ENCODE measurements around the gene AKAP6. TPM values are rescaled to one million over a fixed set of nuclear protein-coding genes. Genes with fewer than 3 reads are reported as not detected.
"Not testable (repeated sequence)": the region's sequence is repeated elsewhere in the genome, so short reads cannot be mapped to it uniquely, and the experiment has no call there.

The AKAP6 gene
- polyA plus RNA-seq, 3 donors, result 2.6 to 2.7 (median 2.6) TPM

DNA sequence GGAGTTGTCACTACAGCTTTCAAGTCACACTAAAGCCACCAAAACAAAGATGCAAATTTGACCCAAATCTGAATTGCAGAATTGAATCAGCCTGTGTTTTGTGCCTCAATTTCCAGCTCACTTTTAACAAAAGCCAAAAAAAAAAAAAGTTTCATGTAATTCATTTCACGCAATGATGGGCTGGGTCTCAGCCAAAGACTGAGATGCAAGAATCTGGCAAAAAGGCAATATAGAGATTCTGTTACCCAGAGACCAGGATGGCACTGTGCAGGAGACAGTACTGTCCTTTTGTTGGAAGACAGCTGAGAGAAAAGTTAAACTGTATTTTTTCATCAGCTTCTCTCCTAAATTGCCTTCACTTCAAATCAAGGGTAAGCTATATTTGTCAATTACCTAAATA is 403.9 kb downstream of the AKAP6 start:
- no peak for DNase-seq (ENCODE audit: extremely low read depth in 1 of 11, low read depth in 9 of 11, low spot score in 4 of 11)

DNA sequence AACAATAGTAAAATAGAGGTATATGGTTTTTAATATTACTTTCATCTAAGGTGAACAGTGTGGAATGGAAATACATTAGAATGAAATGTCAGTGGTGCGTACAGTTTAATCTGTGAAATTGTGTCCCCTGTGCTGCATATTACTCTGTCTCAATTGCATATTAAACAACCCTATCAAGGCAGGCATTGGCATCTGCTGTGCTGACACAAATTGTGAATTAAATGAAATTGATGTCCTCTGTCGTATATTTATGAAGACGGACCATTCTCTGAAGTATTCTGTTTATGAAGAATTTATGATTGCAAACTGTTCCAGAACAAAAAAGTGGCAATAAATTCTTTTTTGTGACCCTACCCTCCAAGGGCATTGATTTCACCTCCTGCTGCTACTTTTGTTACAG is 405.2 kb downstream of the AKAP6 start:
- no peak for DNase-seq (ENCODE audit: extremely low read depth in 1 of 11, low read depth in 9 of 11, low spot score in 4 of 11)

DNA sequence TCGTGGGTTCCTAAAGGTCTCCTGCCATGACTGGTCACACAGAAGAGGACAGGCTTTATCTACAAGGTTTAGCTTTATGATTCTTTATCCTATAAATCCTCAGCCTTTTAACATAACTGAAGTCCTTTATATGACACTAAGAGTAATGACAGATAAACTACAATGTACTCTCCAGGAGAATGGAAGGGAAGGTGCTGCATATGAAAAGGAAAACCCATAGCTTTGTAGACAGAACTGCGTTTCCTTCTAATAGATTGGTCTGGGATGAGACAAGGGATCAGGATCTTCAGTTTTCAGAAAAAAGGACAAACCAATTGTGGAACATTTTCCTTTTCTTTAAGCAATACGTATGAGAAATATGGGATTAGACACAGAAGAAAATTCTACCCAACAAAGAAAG is 408.5 kb downstream of the AKAP6 start:
- DNase-seq (ENCODE audit: extremely low read depth in 1 of 11, low read depth in 9 of 11, low spot score in 4 of 11), result no peak

DNA sequence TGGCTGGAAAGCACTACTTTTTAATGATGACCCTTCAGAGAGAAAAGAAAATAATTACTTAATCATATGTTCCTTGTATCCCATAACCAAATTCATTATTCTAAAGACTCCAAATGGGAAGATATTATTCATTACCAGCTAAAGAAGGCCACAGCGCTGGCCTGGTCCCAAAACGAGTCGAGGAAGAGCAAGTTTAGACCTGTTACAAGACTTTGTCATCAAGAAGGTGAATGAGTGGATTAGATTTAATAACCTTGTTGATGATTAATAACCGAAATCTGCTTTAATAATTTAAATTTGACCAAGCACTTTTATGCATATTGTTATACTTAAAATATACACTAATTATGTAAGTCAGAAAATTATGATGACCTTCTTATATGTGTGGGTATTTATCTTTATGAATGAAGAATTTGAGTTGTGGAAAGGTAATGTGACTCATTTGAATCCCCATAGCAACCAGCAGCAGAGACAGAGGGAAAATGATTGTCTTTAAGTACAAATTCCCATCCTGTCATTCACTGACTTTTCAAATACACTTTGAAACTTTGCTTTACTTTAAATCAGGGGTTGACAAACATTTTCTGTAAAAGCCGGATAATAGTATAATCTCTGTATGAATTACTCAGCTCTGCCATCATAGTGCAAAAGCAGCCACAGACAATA is 409.2 kb downstream of the AKAP6 start:
- DNase-seq (ENCODE audit: extremely low read depth in 1 of 11, low read depth in 9 of 11, low spot score in 4 of 11), result no peak

DNA sequence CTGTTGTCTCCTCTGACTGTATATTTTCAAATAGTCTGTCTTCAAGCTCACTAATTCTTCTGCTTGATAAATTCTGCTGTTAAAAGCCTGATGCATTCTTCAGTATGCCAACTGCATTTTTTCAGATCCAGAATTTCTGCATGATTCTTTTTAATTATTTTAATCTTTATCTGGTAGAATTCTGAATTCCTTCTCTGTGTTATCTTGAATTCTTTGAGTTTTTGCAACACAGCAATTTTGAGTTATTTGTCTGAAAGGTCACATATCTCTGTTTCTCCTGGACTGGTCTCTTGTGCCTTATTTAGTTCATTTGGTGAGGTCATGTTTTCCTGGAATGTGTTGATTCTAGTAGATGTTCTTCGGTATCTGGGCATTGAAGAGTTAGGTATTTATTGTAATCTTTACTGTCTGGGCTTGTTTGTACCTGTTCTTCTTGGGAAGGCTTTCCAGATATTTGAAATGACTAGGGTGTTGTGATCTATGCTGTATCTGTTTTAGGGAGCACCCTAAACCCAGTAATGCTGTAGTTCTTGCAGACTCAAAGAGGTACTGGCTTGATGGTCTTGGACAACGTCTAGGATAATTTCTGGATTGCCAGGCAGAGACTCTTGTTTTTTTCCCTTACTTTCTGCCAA is 415.8 kb downstream of the AKAP6 start:
- DNase-seq (ENCODE audit: extremely low read depth in 1 of 11, low read depth in 9 of 11, low spot score in 4 of 11), result no peak

DNA sequence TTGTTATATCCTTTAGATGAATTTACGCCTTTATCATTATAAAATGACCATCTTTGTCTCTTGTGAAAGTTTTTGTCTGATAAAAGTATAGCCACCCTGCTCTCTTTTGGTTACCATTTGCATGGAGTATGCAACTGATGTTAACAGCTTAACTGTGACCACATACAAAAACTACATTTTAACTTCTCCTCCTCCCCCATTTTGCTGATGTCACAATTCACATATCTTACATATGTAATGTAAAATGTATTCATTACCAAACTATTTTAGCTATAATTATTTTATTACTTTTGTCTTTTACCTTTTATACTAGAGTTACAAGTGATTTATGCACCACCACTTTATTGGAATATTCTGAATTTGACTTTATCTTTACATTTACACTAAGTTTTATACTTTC is 425.1 kb downstream of the AKAP6 start:
- DNase-seq (ENCODE audit: extremely low read depth in 1 of 11, low read depth in 9 of 11, low spot score in 4 of 11), result no peak

DNA sequence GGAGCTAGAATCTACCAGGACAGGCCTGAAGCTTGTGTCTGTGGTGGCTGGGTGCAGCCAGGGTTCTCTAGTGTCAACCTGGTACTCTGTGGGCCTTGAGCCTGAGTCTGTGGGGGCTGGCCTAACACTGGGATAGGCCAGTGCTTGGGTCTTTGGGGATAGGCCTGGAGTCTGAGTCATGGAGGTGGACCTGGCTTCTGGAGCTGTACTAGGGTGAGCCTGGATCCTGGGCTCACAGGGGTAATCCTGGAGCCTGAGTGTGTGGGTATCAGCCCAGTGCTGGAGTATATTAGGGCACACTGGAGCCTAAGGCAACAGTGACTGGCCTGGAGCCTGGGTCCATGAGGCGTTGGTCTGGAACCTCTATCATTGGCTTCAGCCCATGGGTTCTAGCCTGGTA is 427.1 kb downstream of the AKAP6 start:
- DNase-seq (ENCODE audit: extremely low read depth in 1 of 11, low read depth in 9 of 11, low spot score in 4 of 11), result no peak

DNA sequence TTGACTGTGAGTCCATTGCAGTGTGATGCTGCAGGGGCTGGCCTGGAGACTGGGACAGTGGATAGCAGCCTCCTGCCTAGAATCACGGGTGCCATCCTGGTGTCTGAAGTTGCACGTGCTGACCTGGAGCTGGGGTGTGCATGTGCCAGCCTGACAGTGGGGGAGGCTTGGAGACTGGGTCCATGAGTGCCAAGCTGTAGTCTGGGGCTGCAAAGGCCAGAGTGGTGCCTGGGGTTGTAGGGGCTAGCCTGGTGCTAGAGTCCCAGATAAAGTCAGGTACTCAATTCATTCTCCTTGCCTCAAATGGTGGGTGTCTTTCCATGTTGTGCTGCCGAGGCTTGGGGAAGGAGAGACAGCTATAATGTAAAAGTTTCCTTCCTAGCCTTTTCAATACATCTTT is 427.7 kb downstream of the AKAP6 start:
- no peak for DNase-seq (ENCODE audit: extremely low read depth in 1 of 11, low read depth in 9 of 11, low spot score in 4 of 11)

DNA sequence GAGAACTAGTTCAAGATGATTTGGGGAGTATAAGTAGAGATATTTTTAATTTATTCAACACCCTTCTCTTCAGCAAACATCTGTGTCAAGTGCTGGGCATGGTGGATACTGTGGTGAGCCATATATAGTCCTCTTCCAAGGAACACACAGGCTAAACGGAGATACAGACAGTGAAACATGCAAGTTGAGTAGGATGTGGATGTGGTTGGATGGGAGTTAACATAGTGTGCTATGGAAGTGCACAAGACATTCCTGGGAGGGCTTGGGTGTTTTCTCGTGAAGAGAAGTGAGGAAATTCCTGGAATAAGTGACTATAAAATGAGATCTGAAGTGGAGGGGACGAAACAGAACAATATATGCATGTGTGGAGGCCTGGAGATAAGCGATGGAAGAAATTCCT is 428.5 kb downstream of the AKAP6 start:
- no peak for DNase-seq (ENCODE audit: extremely low read depth in 1 of 11, low read depth in 9 of 11, low spot score in 4 of 11)

DNA sequence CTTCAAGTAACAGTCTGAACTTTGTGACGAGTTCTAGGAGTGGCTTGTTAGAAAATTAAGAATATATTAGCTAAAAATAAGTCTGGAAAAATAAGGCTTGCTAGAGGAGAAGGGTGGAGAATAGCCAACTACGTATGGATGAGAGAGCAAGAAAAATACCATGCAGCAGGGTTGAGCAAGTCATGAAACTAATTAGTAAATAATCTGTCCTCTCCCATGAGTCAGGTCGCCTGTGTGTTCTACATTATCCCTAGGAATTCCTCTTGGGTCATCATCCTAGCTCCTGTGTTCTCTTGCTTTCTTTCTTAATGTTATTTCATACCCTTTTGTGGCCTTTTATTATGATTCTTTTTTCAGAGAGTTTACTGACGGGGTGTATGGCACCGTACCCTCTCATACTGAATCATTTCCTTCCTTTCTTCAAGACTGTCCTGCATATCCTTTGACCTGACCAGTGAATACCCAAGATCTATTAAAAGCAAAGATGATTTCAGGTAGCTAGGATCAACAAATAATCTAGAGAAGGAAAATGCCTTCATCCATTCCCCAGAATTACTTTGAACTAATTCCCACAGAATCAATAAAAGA is 432.4 kb downstream of the AKAP6 start:
- no peak for DNase-seq (ENCODE audit: extremely low read depth in 1 of 11, low read depth in 9 of 11, low spot score in 4 of 11)

DNA sequence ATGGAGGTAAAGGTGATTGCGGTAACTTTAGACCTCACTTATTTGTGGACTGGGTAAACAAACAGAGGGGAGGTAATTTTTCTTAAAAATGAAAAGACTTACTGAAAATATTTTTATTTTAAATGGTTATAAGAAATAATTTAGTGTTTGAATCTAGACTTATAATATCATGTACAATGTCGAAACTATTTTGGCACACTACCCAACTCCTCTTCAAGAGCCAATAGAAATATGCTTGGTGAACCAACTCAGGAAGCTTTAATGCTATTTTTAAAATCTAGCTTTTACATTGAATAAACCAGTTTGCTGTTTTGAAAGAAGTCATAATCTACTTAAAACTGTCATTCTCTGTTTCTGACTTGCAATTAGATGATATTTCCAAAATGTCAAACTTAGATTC is 433.8 kb downstream of the AKAP6 start:
- DNase-seq (ENCODE audit: extremely low read depth in 1 of 11, low read depth in 9 of 11, low spot score in 4 of 11), result no peak

DNA sequence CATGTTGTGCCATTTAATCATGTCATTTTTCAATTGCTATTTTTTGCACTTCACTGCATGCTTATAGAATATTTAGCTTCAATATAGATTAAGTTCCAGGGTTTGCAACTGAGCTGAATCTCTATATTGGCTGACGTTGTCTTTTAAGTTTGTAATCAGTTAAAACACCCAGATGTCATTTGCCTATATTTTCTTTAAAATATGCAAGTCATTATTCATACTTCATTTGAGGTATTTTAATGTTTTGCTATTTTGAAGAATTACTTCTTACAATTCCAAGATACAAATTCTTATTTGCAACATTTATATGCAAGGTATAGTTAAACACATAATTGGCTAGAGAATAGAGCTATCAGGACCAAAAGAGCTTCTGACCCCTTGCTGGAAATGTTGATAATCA is 434.6 kb downstream of the AKAP6 start:
- no peak for DNase-seq (ENCODE audit: extremely low read depth in 1 of 11, low read depth in 9 of 11, low spot score in 4 of 11)

DNA sequence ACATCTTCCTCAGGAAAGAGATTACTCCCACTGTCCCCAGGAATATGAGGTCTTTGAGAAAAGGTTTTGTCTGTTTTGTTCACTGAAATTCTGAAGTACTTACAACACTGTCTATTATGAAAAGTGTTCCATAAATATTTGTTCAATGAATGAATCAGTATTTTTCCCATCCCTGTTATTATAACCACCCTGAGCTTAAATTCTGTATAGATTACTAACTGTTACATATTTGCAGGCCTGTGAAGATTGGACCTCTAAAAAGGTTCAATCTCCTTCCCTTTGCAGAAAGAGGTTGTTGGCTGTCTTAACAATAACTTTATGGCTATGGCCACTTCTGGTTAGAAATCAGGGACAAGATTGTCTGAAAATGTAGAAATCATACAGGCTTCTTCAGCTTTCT is 435.0 kb downstream of the AKAP6 start:
- no peak for DNase-seq (ENCODE audit: extremely low read depth in 1 of 11, low read depth in 9 of 11, low spot score in 4 of 11)

DNA sequence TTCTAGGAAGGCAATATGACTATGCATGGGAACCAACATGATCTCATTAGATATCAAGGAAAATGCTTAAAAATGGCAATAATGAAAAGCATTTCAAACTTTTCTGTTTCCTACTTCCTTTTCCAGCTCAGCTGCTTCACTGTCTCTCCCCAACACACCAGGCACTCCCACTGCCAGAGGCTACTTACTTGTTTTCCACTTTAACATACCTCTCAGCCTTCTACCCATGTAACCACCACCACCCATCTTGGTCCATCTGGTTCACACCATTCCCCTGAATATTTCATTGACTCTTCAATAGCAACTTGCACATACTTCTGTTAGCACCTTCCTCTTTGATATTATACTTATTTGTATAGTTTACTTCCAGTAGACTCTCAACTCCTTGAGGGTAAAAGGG is 441.3 kb downstream of the AKAP6 start:
- DNase-seq (ENCODE audit: extremely low read depth in 1 of 11, low read depth in 9 of 11, low spot score in 4 of 11), result no peak

DNA sequence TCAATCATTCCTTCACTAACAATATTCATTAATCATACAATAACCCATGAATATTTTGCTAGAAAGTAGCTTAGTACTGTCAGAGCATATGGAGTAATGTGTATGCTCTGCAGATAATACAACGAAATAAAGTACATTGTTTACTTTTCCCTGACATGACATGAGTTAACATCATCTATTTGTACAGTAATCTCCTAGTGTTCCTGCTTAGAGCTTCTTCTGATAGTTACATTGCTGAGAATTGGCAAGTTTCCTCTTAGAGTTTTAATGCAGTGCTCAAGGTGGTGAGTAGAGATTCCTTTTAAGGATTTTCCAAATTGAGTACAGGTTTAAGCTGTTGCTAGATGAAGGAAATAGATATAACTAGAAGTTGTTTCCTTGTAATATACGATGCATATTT is 445.1 kb downstream of the AKAP6 start:
- no peak for DNase-seq (ENCODE audit: extremely low read depth in 1 of 11, low read depth in 9 of 11, low spot score in 4 of 11)

DNA sequence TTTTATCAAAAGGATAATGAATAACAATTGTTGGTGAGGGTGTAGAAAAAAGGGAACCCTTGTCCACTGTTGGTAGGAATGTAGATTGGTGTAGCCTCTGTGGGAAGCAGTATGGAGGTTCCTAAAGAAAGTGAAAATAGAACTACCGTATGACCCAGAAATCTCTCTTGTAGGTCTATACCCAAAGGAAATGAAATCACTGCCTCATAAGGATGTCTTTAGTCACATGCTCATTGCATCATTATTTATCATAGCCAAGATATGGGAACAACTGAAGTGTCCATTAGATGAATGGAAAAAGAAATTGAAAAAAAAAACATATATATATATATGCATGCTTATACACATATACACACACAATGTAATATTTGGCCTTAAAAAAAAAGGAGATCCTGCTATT is 450.7 kb downstream of the AKAP6 start:
- DNase-seq (ENCODE audit: extremely low read depth in 1 of 11, low read depth in 9 of 11, low spot score in 4 of 11), result no peak

DNA sequence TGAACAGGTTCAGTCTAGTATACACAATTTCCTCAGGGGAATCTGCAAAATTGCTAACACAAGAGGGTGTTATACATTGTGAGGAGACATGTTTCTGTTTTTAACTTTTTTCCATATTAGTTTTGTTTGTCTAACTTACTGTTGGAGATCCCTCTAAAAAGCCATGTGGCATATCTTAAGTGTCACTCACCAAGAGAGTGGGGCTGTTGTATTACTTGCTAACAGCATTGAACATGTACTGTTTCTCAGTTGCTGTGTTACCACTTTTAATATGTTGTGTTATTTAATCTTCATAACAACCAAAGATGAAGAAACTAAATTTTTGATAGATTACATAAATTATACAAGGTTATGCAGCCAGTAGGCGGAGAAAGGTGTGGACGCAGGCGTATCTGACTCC is 455.3 kb downstream of the AKAP6 start:
- no peak for DNase-seq (ENCODE audit: extremely low read depth in 1 of 11, low read depth in 9 of 11, low spot score in 4 of 11)

DNA sequence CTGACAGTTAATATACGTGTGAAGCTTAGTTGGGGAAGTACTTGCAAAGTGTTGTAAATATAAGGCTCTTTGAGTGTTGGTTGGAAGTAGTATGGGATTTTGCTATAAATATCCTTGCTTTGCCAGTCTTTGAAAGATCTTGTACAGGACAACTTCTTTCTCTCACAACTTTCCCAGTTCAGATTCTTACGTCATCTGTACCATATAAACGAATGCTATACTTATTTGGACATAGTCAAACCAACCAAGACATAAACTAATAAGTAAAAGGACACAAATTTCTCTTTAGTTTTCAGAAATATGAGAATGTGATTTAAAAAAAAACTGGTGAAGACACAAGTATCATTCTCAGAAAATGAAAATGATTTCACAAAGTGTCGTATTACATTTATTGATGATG is 456.5 kb downstream of the AKAP6 start:
- no peak for DNase-seq (ENCODE audit: extremely low read depth in 1 of 11, low read depth in 9 of 11, low spot score in 4 of 11)

DNA sequence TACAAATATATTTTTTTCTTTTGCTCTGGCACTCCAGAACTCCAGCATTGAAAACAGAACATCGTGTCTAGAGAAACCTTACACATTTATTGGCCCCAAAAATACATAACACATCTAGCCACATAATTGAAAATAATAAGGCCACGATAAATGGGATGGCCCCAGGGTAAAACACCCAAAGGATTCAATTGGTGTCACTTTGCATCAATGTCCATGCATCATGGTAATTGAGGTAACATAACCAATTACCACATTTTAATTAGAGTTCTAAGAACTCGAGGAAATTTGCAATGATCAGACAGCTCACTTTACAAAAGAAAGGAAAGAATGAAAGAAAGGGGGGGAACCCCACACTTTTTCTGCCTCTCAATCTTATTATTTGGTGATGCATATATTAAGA is 457.8 kb downstream of the AKAP6 start:
- DNase-seq (ENCODE audit: extremely low read depth in 1 of 11, low read depth in 9 of 11, low spot score in 4 of 11), result no peak

DNA sequence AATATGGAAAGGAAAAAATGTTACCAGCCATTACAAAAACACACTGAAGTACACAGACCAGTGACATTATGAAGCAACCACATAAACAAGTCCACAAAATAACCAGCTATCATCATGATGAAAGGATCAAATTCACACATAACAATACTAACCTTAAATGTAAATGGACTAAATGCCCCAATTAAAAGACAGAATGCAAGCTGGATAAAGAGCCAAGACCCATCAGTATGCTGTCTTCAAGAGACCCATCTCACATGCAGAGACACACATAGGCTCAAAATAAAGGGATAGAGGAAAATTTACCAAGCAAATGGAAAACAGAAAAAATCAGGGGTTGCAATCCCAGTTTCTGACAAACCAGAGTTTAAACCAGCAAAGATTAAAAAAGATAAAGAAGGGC is 463.9 kb downstream of the AKAP6 start:
- not testable (repeated sequence) for DNase-seq (ENCODE audit: extremely low read depth in 1 of 11, low read depth in 9 of 11, low spot score in 4 of 11)

DNA sequence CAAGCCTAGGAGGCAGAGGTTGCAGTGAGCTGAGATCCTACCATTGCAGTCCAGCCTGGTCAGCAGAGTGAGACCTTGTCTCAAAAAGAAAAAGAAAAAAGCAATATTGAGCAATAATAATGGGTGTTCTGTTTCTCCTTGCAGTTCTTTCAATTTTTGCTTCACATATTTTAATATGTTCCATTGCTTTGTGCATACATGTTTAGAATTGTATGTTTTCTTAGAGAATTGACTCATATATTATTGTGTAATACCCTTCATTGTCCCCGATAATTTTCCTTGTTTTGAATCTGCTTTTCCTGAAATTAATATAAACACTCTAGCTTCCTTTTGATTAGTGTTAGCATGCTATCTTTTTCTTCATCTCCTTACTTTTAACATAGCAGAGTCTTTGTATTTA is 471.2 kb downstream of the AKAP6 start:
- DNase-seq (ENCODE audit: extremely low read depth in 1 of 11, low read depth in 9 of 11, low spot score in 4 of 11), result no peak
